Suprapubic skin (tissue), 4 donors: ENCODE results near the gene GPSM3.

Experiments
- POLR2A ChIP-seq, 2 donors: fragments of 450-650 bp; IDR thresholded peaks; one replicate each; pipeline ENCODE4 v1.6.1; 2017; ENCODE audit warnings: antibody characterized with exemption in 2 of 2, mild to moderate bottlenecking in 2 of 2, moderate library complexity in 2 of 2
- POLR2AphosphoS5 ChIP-seq, 3 donors: sonication (generic); formaldehyde crosslinking; IDR thresholded peaks; one replicate each; pipeline ENCODE4 v1.6.1; 2017; ENCODE audit warnings: antibody characterized with exemption in 3 of 3
- TF ChIP-seq, protein P1 (sequence below), 2 donors: fragments of 200-600 bp in 1 of 2; fragments of 450-650 bp in 1 of 2; sonication (generic) in 1 of 2; IDR thresholded peaks; one replicate each; pipeline ENCODE4 v1.5.1; 2016 to 2019; ENCODE audit warnings: antibody characterized with exemption in 2 of 2, mild to moderate bottlenecking in 1 of 2, moderate library complexity in 1 of 2

DNA sequence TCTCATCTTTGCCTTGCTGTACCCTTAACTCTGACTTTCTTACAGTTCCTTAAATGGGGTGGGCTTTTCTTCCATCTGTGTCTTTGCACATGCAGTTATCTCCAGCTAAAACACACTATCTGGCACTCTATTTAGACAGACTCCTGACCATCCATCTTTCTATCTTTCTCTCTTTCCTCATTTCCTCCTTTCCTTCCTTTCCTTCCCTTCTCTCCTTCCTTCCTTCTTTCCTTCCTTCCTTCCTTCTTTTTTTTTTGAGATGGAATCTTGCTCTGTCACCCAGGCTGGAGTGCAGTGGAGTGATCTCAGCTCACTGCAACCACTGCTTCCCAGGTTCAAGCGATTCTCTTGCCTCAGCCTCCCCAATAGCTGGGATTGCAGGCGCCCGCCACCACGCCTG is 23.2 kb upstream of the GPSM3 start:
- TF ChIP-seq POLR2AphosphoS5 (IDR thresholded peaks at IDR 0.05) = no peak
- TF ChIP-seq, protein P1, sequence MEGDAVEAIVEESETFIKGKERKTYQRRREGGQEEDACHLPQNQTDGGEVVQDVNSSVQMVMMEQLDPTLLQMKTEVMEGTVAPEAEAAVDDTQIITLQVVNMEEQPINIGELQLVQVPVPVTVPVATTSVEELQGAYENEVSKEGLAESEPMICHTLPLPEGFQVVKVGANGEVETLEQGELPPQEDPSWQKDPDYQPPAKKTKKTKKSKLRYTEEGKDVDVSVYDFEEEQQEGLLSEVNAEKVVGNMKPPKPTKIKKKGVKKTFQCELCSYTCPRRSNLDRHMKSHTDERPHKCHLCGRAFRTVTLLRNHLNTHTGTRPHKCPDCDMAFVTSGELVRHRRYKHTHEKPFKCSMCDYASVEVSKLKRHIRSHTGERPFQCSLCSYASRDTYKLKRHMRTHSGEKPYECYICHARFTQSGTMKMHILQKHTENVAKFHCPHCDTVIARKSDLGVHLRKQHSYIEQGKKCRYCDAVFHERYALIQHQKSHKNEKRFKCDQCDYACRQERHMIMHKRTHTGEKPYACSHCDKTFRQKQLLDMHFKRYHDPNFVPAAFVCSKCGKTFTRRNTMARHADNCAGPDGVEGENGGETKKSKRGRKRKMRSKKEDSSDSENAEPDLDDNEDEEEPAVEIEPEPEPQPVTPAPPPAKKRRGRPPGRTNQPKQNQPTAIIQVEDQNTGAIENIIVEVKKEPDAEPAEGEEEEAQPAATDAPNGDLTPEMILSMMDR (IDR thresholded peaks at IDR 0.05) = no peak
- TF ChIP-seq POLR2A (IDR thresholded peaks at IDR 0.05) = no peak
